HCT116 (cell line): ENCODE results near the gene CAMK2D.

Experiments used
- CTCF ChIP-seq, 3 experiments: fragments of 200-600 bp in 1 of 3; sonication (generic) in 1 of 3; IDR thresholded peaks in 2 of 3; conservative IDR thresholded peaks in 1 of 3; 2 replicates each; pipeline ENCODE4 v1.5.1; 2012 to 2017; ENCODE audit warnings: low read depth in 2 of 3, low read length in 2 of 3, antibody characterized with exemption in 1 of 3, borderline replicate concordance in 1 of 3, control low read depth in 1 of 3, mild to moderate bottlenecking in 1 of 3, mixed read lengths in 1 of 3, mixed run types in 1 of 3, moderate library complexity in 1 of 3; ENCODE audit not compliant: insufficient read depth in 1 of 3
- SIN3A ChIP-seq: IDR thresholded peaks from 2 replicates; pipeline ENCODE4 v1.6.1; 2012; ENCODE audit warnings: low read depth
- ZNF274 ChIP-seq: fragments of 200-500 bp; sonication (Bioruptor generic); IDR thresholded peaks from 2 replicates; pipeline ENCODE4 v1.6.1; 2014; ENCODE audit warnings: mild to moderate bottlenecking, low read depth, low read length, inconsistent platforms

DNA sequence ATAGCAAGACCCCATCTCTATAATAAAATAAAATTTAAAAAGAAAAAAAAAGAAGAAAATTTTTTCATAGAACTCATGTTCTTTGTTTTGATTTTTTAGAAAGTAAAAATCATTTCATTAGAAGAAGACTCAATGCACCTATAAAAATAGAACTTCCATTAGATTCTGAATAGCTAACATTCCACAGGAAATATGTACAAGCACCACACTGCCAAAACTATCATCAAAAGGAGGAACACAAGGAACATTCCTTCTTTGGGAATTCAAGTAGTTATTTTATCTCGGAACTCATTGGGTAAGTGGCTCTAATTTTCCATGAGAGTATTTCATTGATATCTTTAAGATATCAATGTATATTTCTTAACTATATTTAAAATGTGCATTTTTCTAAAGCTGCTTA, 157.6 kb downstream of the CAMK2D start:
- no peak for TF ChIP-seq CTCF (IDR thresholded peaks at IDR 0.05 in 2 of 3, conservative IDR thresholded peaks at IDR 0.05 in 1 of 3; ENCODE audit: borderline replicate concordance in 1 of 3, insufficient read depth in 1 of 3, low read depth in 2 of 3, low read length in 2 of 3)
- no peak for TF ChIP-seq SIN3A
- TF ChIP-seq ZNF274, result no peak
